ENCODE data around the gene NOXO1.

GRCh38 chr16:1950047-1950446 lies 31.2 kb downstream of the NOXO1 start:
- TF ChIP-seq POLR2A (IDR thresholded peaks at IDR 0.05; ENCODE audit: low read depth, low read length) = no peak
- no peak for TF ChIP-seq CTCF (IDR thresholded peaks at IDR 0.05; ENCODE audit: extremely low read depth in 1 of 2, insufficient read depth in 1 of 2, low read depth in 1 of 2, low read length in 2 of 2)
- no peak for TF ChIP-seq FOS (IDR thresholded peaks at IDR 0.05; ENCODE audit: borderline replicate concordance, insufficient read depth, low read length)
- TF ChIP-seq POLR2AphosphoS5 (IDR thresholded peaks at IDR 0.05; ENCODE audit: insufficient read depth, low read depth, low read length) = no peak
- no peak for TF ChIP-seq MAX (IDR thresholded peaks at IDR 0.05; ENCODE audit: insufficient read depth, insufficient read length)
- TF ChIP-seq EZH2 (IDR thresholded peaks at IDR 0.05; ENCODE audit: borderline replicate concordance, low read depth, low read length, severe bottlenecking) = no peak
- no peak for TF ChIP-seq JUN (IDR thresholded peaks at IDR 0.05; ENCODE audit: borderline replicate concordance, insufficient read depth, insufficient read length, low read depth)

All from endothelial cell of umbilical vein (primary cell).